Right hindlimb (tissue), 1 donor: ENCODE measurements around the gene TMEM245.
"Not testable (repeated sequence)": the region's sequence is repeated elsewhere in the genome, so short reads cannot be mapped to it uniquely, and the experiment has no call there.

Source experiments
- DNase-seq: peaks from one replicate; pipeline ENCODE4 v3.0.0-alpha.2; 2018

The TMEM245 gene

DNA sequence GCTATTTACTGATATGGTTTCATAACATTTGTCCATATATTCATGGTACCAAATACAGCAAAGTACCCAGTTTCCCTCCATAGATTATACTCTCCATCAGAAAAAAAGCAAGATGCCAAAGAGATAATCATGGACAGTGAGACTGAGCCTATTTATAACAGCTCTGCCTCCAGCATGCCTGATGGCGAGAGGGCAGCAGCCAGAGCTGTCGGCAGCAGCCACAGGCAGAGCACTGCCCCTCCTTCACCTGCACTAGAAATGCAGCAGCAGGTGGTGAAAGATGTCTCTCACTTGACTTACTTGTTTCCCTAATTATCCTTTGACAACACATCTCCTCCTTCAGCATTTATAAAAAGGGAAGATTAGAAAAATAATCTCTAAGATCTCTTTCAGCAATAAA, 138.9 kb downstream of the TMEM245 start:
- DNase-seq: no peak

DNA sequence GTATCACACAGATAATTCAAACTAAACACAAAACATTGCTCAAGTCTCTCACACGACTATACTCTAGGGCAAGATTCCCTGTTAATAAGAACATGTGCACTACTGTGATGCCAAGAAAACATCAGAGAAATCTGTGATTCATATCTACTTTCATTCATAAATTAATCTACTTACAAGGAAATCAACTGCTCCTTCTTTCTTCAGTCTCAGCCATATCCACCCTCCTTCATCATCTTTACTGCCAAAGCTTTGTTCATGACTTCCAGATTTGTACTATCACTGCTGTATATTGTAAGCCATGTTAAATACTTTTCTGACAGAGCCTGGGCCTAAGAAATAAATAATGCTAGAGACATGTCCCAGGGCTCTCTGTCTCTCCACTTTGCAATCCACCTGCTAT, 141.5 kb downstream of the TMEM245 start:
- DNase-seq: no peak

- DNase-seq: peak; percentile 24
Measured at GRCh38 chr9:108973895-108974294, 145.9 kb downstream of the TMEM245 start.

GRCh38 chr9:108972626-108973209, 147.0 kb downstream of the TMEM245 start:
- no peak for DNase-seq

DNA sequence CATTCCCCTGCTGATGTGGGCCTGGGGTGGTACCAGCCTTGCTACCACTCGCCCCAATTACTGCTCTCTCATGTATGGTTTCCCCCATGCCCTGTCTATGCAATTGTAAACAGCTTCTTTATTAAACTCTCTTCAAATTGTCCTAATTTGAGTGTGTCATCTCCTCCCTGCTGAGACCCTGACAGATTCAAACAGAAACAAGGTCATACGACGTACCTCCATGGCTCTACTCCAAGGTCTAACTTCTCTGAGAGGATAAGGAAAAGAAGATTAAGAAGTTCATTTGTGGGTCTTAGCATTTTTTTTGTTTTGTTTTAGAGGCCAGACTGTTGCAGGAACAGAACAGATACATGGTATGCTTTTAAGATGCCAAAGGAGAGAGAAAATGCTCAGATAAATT, 147.6 kb downstream of the TMEM245 start:
- DNase-seq: no peak

- DNase-seq: not testable (repeated sequence)
Measured at GRCh38 chr9:108971392-108971791, 148.4 kb downstream of the TMEM245 start.

GRCh38 chr9:108967916-108968315, 151.8 kb downstream of the TMEM245 start:
- DNase-seq: no peak
